OCI-M1 (cell line): ENCODE results near the gene CEACAM3.

Source experiments
- DNase-seq: peaks from one replicate; lab custom pipeline; 2025; lab: John Stamatoyannopoulos, UW

CEACAM3 gene

GRCh38 chr19:41792513-41793413 lies 3.6 kb upstream of the CEACAM3 start:
- peak; percentile 72 for DNase-seq

DNA sequence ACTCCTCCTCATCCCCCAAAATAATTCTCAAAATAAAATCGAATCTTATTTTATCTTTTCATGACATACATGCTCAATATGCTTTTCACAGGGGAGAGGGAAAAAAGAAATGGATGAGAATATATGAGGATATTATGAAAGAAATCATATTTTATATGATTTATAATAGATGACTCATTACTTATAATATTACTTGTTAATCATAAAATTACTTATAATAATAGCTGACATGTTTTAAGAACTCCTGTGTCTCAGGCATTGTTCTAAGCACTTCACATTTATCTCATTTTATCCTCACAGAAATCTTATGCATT lies 3.0 kb upstream of the CEACAM3 start:
- DNase-seq = no peak

- peak; percentile 70 for DNase-seq
Measured at GRCh38 chr19:41795031-41795461, 1.3 kb upstream of the CEACAM3 start.

GRCh38 chr19:41796901-41797300 lies 514 bp downstream of the CEACAM3 start:
- DNase-seq = no peak

GRCh38 chr19:41799444-41800000 lies 3.1 kb downstream of the CEACAM3 start:
- no peak for DNase-seq

GRCh38 chr19:41801031-41801430 lies 4.6 kb downstream of the CEACAM3 start:
- no peak for DNase-seq

DNA sequence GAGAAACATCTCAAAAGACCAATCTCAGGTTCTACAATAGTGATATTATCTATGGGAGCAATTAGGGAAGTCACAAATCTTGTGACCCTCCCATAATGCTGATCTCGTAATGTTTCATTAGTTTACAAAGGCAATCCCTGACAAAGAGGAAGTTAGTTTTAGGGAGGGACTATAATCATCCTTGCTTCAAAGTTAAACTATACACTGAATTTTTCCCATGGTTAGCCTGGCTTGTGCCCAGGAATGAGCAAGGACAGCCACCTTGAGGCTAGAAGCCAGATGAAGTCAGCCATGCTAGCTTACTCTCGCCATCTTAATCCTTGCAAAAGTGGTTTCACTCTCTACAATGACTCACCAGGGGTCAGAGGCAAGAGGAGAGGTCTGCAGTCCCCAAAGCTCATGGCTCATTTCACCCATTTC lies 5.4 kb downstream of the CEACAM3 start:
- peak; percentile 73 for DNase-seq

- DNase-seq = no peak
Measured at GRCh38 chr19:41802770-41803169, 6.4 kb downstream of the CEACAM3 start.

DNA sequence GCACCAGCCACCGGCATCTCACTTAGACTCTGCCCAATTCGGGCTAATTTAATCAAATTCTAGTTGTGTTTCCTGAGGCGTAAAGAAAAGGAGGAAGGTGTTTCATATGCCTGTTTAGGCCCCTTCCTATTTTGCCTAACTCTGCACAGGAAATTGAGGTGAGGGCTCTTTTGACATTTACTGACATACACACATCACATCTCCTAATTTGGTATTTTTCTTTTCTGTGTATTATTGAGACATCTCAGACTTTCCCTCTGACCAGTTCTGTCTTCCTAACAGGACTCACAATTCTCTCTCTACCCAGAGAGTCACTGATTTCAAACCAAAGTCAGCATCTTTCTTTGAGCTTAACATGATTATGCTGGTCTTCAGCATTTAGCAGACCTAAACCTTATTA lies 7.9 kb downstream of the CEACAM3 start:
- no peak for DNase-seq

DNA sequence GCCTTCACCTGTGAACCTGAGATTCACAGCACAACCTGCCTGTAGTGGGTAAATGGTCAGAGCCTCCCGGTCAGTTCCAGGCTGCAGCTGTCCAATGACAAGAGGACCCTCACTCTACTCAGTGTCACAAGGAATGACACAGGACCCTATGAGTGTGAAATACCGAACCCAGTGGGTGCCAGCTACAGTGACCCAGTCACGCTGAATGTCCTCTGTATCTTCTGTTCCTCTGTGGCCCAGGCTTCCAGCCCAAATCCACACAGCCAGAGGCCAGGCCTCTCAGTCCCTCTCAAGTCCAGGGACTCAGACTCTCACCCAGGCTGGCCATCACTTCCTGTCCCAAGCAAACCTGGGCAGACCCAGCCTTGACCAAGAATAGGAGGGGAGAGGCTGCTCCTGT lies 10.8 kb downstream of the CEACAM3 start:
- no peak for DNase-seq

- peak; percentile 5 for DNase-seq
Measured at GRCh38 chr19:41808663-41809566, 12.5 kb downstream of the CEACAM3 start.

- DNase-seq = no peak
Measured at GRCh38 chr19:41810301-41810700, 13.9 kb downstream of the CEACAM3 start.

DNA sequence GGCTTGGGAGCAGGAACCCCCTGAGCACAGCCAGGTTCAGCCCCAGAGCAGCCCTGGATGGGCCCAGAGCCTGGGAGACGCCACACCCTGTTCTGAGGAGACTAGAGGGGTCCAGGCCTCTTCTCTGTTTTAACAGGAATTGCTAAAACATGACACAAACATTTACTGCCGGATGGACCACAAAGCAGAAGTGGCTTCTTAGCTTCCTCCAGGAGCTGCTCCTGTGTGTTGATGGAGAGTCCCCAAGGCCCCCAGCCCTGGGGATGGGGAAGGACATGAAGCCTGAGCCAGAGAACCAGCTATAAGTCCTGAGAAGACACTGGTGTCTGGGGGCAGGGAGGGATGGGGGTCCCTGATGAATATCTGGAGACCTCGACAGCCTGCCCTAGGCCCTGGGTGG lies 14.6 kb downstream of the CEACAM3 start:
- DNase-seq = peak; percentile 34

- no peak for DNase-seq
Measured at GRCh38 chr19:41811981-41812380, 15.6 kb downstream of the CEACAM3 start.

DNA sequence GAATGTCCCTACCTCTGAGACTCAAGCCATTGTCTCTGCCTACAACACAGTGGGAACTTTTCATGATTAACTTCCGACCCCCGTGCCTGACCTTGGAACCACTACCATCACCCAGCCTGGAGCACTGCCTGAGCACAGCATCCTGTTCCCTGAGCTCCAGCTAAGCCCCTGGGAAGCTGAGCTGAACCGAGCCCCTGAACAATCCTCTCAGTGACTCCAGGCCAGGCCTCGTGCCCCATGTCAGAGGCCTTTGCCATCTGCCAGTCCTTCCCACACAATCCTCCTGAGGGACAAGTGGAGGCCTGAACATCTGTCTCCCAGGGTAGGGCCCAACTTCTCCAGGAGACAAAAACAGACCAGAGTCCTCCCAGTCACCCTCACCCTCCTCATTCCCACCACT lies 17.5 kb downstream of the CEACAM3 start:
- DNase-seq = no peak

DNA sequence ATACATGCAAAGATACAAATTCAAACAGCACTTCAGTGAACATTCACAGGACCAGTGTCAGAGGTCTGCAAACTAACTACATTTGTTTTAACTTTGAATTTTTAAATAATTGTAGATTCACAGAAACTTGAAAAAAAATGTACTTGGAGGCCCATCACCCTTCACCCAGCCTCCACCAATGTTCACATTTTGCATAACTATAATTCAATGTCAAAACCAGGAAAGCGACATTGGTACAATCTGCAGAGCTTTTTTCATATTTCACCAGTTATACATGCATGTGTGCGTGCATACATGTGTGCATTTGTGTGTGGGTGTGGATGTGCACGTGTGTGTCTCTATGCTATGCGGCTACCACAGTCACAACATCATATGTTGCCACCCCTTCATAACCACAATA lies 18.9 kb downstream of the CEACAM3 start:
- DNase-seq = no peak

DNA sequence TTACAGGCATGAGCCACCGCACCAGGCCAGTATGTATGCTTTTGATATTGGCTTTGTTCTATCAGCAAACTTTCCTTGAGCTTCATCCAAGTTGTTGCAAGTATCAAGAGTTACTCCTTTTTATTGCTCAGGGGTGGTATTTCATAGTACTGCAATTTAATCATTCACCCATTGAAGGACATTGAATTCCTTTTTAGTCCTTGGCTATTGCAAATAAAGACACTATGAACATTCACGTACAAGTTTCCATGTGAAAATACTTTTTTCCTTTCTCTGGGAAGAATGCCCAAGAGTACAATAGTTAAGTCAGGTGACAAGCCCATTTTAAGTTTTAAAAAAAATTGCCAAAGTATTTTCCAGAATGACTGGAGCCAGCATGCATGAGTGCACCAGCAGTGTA lies 20.4 kb downstream of the CEACAM3 start:
- DNase-seq = no peak

DNA sequence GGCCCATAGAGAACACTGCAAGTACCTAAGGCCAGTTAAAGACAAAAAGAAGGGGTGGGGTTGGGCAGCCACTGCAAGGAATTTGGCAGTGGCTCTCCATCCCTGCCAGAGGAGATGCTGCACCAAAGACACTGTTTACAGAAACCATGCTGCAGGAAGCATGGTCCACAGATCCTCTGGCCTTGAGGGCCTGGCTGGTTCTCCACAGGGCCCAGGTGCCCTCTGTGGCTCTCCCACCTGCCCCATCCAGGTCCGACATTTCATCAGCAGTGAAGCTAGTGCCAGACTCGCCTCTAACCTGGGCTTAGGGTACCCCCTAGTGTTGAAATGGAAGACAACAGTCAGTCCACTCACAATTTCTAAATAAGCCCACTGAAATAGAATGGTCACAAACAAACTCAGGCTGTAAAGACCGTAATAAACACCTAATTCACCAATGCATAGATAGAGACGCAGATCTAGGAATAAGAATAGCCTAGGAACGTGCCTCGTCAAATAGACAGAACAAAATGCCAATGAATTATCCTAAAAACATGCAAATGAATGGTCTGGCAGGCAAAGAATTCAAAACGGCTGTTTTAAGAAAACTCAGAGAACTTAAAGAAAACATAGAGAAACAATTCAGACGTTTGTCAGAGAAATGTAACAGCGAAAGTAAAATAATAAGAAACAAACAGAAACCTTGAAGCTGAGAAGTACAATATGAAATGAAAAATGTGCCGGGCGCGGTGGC lies 24.8 kb downstream of the CEACAM3 start:
- peak; percentile 79 for DNase-seq

- no peak for DNase-seq
Measured at GRCh38 chr19:41837981-41838708, 41.8 kb downstream of the CEACAM3 start.

- DNase-seq = no peak
Measured at GRCh38 chr19:41839211-41839610, 42.8 kb downstream of the CEACAM3 start.

DNA sequence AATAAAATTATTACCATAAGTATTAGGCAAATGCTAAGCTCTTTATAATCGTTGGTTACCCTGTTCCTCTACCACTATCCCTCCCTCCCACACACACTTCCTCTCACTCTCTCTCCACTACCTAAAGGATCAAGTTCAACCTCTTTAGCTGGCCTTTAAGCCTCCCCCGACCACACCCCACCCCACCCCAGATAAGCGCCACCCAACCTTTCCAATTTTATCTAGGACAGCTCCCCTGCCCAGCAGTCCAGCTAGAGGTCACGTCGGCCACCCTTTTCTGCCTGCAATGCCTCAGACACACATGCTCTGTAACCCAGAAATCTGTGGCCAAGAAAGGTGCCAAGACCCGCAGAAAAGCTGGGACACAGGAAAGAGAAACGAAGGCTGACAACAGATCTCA lies 47.0 kb downstream of the CEACAM3 start:
- DNase-seq = peak; percentile 38
